HepG2 (cell line): ENCODE results near the gene ADGRD1.

Experiments used
- ATF3 ChIP-seq: sonication (generic); formaldehyde crosslinking; IDR thresholded peaks from 2 replicates; pipeline ENCODE4 v1.4.0; 2020; ENCODE audit warnings: missing genetic modification reagents
- CTCF ChIP-seq: sonication (generic); formaldehyde crosslinking; IDR thresholded peaks from 2 replicates; pipeline ENCODE4 v1.5.0; 2020; ENCODE audit warnings: mild to moderate bottlenecking, missing genetic modification reagents, moderate library complexity
- LCORL ChIP-seq, 2 experiments: fragments of 450-650 bp in 1 of 2; sonication (generic) in 1 of 2; formaldehyde crosslinking in 1 of 2; IDR thresholded peaks; 2 replicates each; pipeline versions ENCODE4 v1.5.0 to v1.6.1; 2017 to 2020; ENCODE audit warnings: antibody characterized with exemption in 1 of 2, missing genetic modification reagents in 1 of 2
- NCOR1 ChIP-seq: fragments of 200-600 bp; sonication (generic); IDR thresholded peaks from 2 replicates; pipeline ENCODE4 v1.7.0; 2017; ENCODE audit warnings: antibody characterized with exemption, low read length, borderline replicate concordance
- POLR2A ChIP-seq, 2 experiments: IDR thresholded peaks; 2 replicates each; pipeline ENCODE4 v1.6.1; 2011; ENCODE audit warnings: low read depth in 2 of 2, low read length in 2 of 2, mild to moderate bottlenecking in 1 of 2, moderate library complexity in 1 of 2; ENCODE audit not compliant: insufficient read depth in 1 of 2
- POLR2AphosphoS5 ChIP-seq: IDR thresholded peaks from 2 replicates; pipeline ENCODE4 v1.6.1; 2012; ENCODE audit warnings: low read depth, low read length
- SMARCE1 ChIP-seq: fragments of 450-650 bp; IDR thresholded peaks from 2 replicates; pipeline ENCODE4 v1.6.1; 2017; ENCODE audit warnings: borderline replicate concordance
- WIZ ChIP-seq: sonication (generic); formaldehyde crosslinking; IDR thresholded peaks from 2 replicates; pipeline ENCODE4 v1.5.1; 2020; ENCODE audit warnings: mild to moderate bottlenecking, missing genetic modification reagents
- ZNF350 ChIP-seq: sonication (generic); formaldehyde crosslinking; IDR thresholded peaks from 2 replicates; pipeline ENCODE4 v1.4.0; 2020; ENCODE audit warnings: mild to moderate bottlenecking, low read depth, missing genetic modification reagents, borderline replicate concordance
- ZNF598 ChIP-seq: sonication (generic); formaldehyde crosslinking; IDR thresholded peaks from 2 replicates; pipeline ENCODE4 v1.5.1; 2020; ENCODE audit warnings: mild to moderate bottlenecking, missing genetic modification reagents, borderline replicate concordance
- ZNF841 ChIP-seq: sonication (generic); formaldehyde crosslinking; IDR thresholded peaks from 2 replicates; pipeline ENCODE4 v1.8.1; 2023; ENCODE audit warnings: missing genetic modification reagents, borderline replicate concordance
- TF ChIP-seq, protein P1 (sequence below): sonication (generic); formaldehyde crosslinking; IDR thresholded peaks from 2 replicates; pipeline ENCODE4 v1.5.0; 2020; ENCODE audit warnings: missing genetic modification reagents
- TF ChIP-seq, protein P2 (sequence below): sonication (generic); formaldehyde crosslinking; IDR thresholded peaks from 2 replicates; pipeline ENCODE4 v1.4.0; 2020; ENCODE audit warnings: missing genetic modification reagents
- TF ChIP-seq, protein P3 (sequence below): sonication (generic); formaldehyde crosslinking; IDR thresholded peaks from 2 replicates; pipeline ENCODE4 v1.5.0; 2020; ENCODE audit warnings: missing genetic modification reagents

- TF ChIP-seq WIZ (CRISPR knock-in tag) (no peak), LCORL (IDR thresholded peaks at IDR 0.05) (no peak), LCORL (CRISPR knock-in tag; IDR thresholded peaks at IDR 0.05) (no peak), CTCF (CRISPR knock-in tag) (no peak), ATF3 (CRISPR knock-in tag) (no peak), POLR2A (IDR thresholded peaks at IDR 0.05; ENCODE audit: insufficient read depth in 1 of 2, low read depth in 2 of 2, low read length in 2 of 2) (no peak), NCOR1 (no peak), SMARCE1 (no peak), ZNF350 (no peak), ZNF841 (CRISPR knock-in tag) (no peak), POLR2AphosphoS5 (no peak), ZNF598 (CRISPR knock-in tag) (no peak)
- TF ChIP-seq, protein P1, sequence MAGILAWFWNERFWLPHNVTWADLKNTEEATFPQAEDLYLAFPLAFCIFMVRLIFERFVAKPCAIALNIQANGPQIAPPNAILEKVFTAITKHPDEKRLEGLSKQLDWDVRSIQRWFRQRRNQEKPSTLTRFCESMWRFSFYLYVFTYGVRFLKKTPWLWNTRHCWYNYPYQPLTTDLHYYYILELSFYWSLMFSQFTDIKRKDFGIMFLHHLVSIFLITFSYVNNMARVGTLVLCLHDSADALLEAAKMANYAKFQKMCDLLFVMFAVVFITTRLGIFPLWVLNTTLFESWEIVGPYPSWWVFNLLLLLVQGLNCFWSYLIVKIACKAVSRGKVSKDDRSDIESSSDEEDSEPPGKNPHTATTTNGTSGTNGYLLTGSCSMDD = no peak
- TF ChIP-seq, protein P2, sequence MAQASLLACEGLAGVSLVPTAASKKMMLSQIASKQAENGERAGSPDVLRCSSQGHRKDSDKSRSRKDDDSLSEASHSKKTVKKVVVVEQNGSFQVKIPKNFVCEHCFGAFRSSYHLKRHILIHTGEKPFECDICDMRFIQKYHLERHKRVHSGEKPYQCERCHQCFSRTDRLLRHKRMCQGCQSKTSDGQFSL (CRISPR knock-in tag) = no peak
- TF ChIP-seq, protein P3, sequence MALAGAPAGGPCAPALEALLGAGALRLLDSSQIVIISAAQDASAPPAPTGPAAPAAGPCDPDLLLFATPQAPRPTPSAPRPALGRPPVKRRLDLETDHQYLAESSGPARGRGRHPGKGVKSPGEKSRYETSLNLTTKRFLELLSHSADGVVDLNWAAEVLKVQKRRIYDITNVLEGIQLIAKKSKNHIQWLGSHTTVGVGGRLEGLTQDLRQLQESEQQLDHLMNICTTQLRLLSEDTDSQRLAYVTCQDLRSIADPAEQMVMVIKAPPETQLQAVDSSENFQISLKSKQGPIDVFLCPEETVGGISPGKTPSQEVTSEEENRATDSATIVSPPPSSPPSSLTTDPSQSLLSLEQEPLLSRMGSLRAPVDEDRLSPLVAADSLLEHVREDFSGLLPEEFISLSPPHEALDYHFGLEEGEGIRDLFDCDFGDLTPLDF (CRISPR knock-in tag) = no peak
These were observed 12.0 kb downstream of the ADGRD1 start for GRCh38 chr12:130965668-130966067.
